Superior temporal gyrus (tissue), 1 donor: ENCODE data around the gene AQP11.
A peak's percentile ranks its signal among the peaks of the same experiment; 100 is the strongest.
"Not testable (repeated sequence)": the region's sequence is repeated elsewhere in the genome, so short reads cannot be mapped to it uniquely, and the experiment has no call there.

Experiments
- DNase-seq: peaks from one replicate; pipeline ENCODE4 v3.0.0-alpha.2; 2016; ENCODE audit errors: extremely low spot score

The AQP11 gene

GRCh38 chr11:77589521-77590193 lies at the start of gene AQP11:
Gene AQP11 (plus strand): TSS chr11:77589953. CDS start chr11:77589993, 40 bp downstream.
- peak; percentile 84 for DNase-seq

- peak; percentile 60 for DNase-seq
Observed at GRCh38 chr11:77542296-77542695, 47.5 kb upstream of the AQP11 start.

- DNase-seq, result no peak
Observed at GRCh38 chr11:77547047-77547836, 42.5 kb upstream of the AQP11 start.

GRCh38 chr11:77547863-77548551 lies 41.7 kb upstream of the AQP11 start:
- peak; percentile 95 for DNase-seq

GRCh38 chr11:77548552-77549445 lies 41.0 kb upstream of the AQP11 start:
- peak; percentile 26 for DNase-seq

DNA sequence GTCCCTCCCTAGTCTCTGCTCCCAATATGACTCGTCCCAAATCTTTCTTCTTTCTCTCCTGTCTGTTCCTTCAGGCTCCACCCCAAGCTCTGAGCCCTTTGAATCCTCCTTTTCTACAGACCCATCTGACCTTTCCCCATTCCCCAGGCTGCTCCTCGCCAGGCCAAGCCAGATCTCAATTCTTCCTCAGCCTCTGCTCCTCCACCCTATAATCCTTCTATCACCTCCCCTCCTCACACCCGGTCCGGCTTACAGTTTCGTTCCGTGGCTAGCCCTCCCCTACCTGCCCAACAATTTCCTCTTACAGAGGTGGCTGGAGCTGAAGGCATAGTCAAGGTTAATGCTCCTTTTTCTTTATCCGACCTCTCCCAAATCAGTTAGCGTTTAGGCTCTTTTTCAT lies 38.3 kb upstream of the AQP11 start:
- DNase-seq, result not testable (repeated sequence)

- DNase-seq, result peak; percentile 55
Observed at GRCh38 chr11:77557553-77557952, 32.2 kb upstream of the AQP11 start.

- no peak for DNase-seq
Observed at GRCh38 chr11:77558380-77558779, 31.4 kb upstream of the AQP11 start.

GRCh38 chr11:77559686-77560401 lies 29.9 kb upstream of the AQP11 start:
- no peak for DNase-seq

DNA sequence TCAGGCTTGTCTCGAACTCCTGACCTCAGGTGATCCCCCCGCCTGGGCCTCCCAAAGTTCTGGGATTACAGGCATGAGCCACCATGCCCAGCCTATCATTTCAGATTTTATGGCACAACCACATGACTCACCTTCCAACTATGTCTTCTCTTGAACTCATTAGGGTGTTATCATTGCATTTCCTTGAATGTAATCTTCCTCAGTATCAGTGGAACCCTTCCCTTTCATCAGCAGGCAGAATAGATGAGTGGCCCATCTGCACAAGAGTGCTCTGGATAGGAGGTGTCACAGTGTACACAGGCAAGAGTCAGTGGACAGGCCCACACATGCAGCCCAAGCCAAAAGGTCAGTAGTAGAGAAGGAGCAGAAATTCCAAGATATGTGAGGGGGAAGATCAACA lies 29.1 kb upstream of the AQP11 start:
- no peak for DNase-seq

DNA sequence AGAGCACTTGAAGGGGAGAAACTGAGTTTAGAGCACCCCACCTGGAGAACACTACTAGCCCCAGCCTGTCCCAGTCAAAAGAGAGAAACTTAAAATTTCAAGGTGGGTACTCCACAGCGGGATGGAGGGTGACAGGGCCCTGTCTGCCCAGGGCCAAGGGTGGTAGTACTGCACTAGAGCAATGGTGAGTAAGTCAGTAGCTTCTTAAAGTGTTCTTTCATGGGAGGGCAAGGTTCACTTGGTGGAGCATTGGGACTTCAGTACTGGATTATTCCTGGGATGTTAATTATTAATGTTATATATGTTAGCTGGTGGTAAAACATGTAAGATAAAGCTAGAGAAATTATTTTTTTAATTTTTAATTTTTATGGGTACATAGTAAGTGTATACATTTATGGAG lies 28.5 kb upstream of the AQP11 start:
- DNase-seq, result no peak

GRCh38 chr11:77568306-77568705 lies 21.4 kb upstream of the AQP11 start:
- no peak for DNase-seq

DNA sequence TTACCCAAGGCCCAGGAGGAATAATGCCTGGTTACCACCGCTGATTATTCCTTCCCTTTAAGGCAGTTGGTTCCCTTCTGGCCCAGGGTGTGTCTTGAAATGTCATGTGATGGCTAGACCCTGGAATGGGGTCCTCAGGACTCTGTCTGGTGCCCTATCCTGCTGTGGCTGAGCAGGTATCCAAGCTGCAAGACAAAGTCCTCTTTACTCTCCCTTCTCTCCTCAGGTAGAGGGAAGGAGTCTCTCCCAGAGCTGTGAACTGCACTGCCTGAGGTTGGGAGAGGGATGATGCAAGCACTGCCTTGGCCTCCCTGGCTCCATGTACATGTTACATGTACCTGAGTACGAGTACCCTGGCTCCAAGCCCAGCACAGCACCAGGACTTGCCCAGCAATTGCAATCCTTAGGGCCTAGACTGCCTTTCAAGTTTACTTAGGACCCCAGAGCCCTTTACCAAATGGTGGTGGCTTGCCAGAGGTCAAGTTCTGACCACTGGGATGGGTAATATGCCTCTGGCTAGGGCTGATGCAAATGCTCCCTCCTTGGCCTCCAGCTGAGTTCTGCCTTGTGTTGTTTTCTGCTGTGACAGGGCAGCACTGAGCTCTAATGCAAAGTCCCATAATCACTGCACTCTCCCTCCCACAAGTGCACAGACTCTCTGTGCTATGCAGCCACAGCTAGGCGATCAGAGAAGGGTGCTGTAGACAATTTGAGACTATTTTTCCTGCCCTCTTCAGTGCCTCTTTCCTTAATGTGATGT lies 20.7 kb upstream of the AQP11 start:
- no peak for DNase-seq

GRCh38 chr11:77569676-77570070 lies 20.1 kb upstream of the AQP11 start:
- no peak for DNase-seq

DNA sequence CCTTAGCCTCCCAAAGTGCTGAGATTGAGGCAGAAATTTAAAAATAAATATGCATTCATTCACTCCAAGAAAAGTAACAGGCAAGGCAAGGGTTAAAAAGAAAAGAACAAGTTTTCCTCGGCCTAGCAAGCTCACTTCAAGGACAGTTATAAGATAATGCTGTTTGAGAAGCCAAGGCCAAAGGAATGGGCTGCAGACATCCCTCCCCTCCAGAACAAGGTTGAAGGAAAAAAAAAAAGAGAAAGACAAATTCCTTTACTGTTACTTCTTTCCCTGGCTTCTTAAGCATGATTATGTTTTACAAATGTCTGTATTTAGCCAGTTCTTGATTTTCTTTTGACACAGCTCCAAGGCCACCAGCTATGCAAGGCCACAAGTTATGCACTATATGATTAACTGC lies 18.9 kb upstream of the AQP11 start:
- not testable (repeated sequence) for DNase-seq

GRCh38 chr11:77575428-77575827 lies 14.3 kb upstream of the AQP11 start:
- not testable (repeated sequence) for DNase-seq

- DNase-seq, result no peak
Observed at GRCh38 chr11:77580712-77581337, 8.9 kb upstream of the AQP11 start.

GRCh38 chr11:77589181-77589520 lies 602 bp upstream of the AQP11 start:
- no peak for DNase-seq

DNA sequence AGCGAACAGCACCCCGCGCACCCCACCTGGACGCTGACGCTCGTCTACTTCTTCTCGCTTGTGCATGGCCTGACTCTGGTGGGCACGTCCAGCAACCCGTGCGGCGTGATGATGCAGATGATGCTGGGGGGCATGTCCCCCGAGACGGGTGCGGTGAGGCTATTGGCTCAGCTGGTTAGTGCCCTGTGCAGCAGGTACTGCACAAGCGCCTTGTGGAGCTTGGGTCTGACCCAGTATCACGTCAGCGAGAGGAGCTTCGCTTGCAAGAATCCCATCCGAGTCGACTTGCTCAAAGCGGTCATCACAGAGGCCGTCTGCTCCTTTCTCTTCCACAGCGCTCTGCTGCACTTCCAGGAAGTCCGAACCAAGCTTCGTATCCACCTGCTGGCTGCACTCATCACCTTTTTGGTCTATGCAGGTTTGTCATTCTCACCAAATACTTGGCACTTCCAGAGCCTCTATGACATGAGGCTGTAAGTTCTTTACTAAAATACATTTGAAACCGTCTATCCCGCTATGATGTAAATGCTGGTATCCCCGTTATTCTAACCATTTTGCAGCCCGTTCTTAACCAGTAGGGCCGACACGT lies 535 bp downstream of the AQP11 start:
- peak; percentile 67 for DNase-seq
